ENCODE data around the gene SPRN. TPM values are rescaled to one million over a fixed set of nuclear protein-coding genes. Genes with fewer than 3 reads are reported as not detected.
A peak's percentile ranks its signal among the peaks of the same experiment; 100 is the strongest.
"Not testable (repeated sequence)": the region's sequence is repeated elsewhere in the genome, so short reads cannot be mapped to it uniquely, and the experiment has no call there.

SPRN gene
- total RNA-seq, 2 experiments from 2014 or later: not detected

GRCh38 chr10:133441780-133442179 lies 17.4 kb upstream of the SPRN start:
- intact Hi-C loops (cut with micrococcal nuclease): loop anchor here (1.0 kb wide), 1 partner anchor 79 kb away; no protein-coding TSS in a partner anchor
- H3K4me3 Mint-ChIP-seq: peak overlapping the region; percentile 26
- peaks cover 11% of the 10 kb centered on the region for H3K9me3 Mint-ChIP-seq
- H3K36me3 Mint-ChIP-seq: peaks cover 6% of the 10 kb centered on the region
- POLR2A ChIA-PET: no interaction called here
- CTCF ChIA-PET: interaction anchor here (1.3 to 1.6 kb wide), 3 partner anchors 55 to 79 kb away, joined by 3 to 5 read pairs (median 4); no protein-coding TSS in a partner anchor
- H3K27ac Mint-ChIP-seq: no peak overlapping the region
- no peak for DNase-seq
- peaks cover 31% of the 10 kb centered on the region for H3K4me1 Mint-ChIP-seq (ENCODE audit: low read depth)
- no peaks in the 10 kb centered on the region for H3K27me3 Mint-ChIP-seq

- H3K27me3 Mint-ChIP-seq; DNase-seq; H3K36me3 Mint-ChIP-seq; POLR2A ChIA-PET; intact Hi-C loops (cut with micrococcal nuclease); H3K9me3 Mint-ChIP-seq; H3K4me3 Mint-ChIP-seq; H3K27ac Mint-ChIP-seq: not testable (repeated sequence)
- CTCF ChIA-PET: interaction anchor here (1.3 to 1.6 kb wide), 3 partner anchors 56 to 79 kb away, joined by 3 to 5 read pairs (median 4); no protein-coding TSS in a partner anchor
- peaks cover 31% of the 10 kb centered on the region for H3K4me1 Mint-ChIP-seq (ENCODE audit: low read depth)
Observed at GRCh38 chr10:133441356-133441755, 16.9 kb upstream of the SPRN start.

DNA sequence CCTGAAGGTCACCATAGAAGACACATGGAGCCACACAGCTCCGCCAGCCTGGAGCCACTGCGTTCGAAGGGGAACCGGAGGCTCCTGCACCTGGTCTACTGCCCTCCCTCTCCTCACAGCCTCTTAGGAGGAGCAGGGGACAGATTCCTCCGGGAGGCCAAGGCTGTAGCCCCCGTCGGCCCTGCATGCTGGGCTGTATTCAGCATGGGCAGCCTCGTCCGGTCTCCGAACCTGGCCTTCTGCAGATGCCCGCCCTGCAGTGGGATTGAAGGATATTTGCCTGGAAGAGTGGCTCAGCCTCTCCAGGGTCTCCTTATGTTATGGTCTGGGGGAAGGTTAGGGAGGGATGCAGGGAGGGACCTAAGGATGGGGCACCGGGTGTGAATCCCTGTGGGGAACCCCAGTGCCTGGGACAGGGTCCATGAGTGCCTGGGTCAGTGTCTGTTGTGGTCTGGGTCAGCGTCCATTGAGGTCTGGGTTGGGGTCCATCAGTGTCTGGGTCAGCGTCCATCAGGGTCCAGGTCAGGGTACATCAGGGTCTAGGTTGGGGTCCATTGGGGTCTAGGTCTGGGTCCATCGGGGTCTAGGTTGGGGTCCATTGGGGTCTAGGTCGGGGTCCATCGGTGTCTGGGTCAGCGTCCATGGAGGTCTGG lies 16.3 kb upstream of the SPRN start:
- intact Hi-C loops (cut with micrococcal nuclease): no loop called here
- H3K9me3 Mint-ChIP-seq: peaks cover 8% of the 10 kb centered on the region
- no peak for DNase-seq
- no peak overlapping the region for H3K4me3 Mint-ChIP-seq
- POLR2A ChIA-PET: no interaction called here
- H3K27ac Mint-ChIP-seq: no peak overlapping the region
- H3K4me1 Mint-ChIP-seq (ENCODE audit: low read depth): peaks cover 31% of the 10 kb centered on the region
- CTCF ChIA-PET: no interaction called here
- peaks cover 5% of the 10 kb centered on the region for H3K36me3 Mint-ChIP-seq
- no peaks in the 10 kb centered on the region for H3K27me3 Mint-ChIP-seq

GRCh38 chr10:133439517-133440461 lies 15.4 kb upstream of the SPRN start:
- H3K36me3 Mint-ChIP-seq: no peaks in the 10 kb centered on the region
- H3K9me3 Mint-ChIP-seq: no peaks in the 10 kb centered on the region

GRCh38 chr10:133438711-133439273 lies 14.4 kb upstream of the SPRN start:
- intact Hi-C loops (cut with micrococcal nuclease): no loop called here
- Mint-ChIP-seq H3K27me3 (no peaks in the 10 kb centered on the region), H3K4me1 (ENCODE audit: low read depth) (peaks cover 31% of the 10 kb centered on the region), H3K9me3 (no peaks in the 10 kb centered on the region), H3K27ac (no peak overlapping the region), H3K4me3 (no peak overlapping the region), H3K36me3 (no peaks in the 10 kb centered on the region)
- POLR2A ChIA-PET: no interaction called here
- CTCF ChIA-PET: interaction anchor here (0.6 to 3.3 kb wide), 33 partner anchors 11 to 293 kb away, joined by 3 to 45 read pairs (median 5); partner anchors contain the start of gene SCART1
- no peak for DNase-seq

More at GRCh38 chr10:133439517-133440461, 15.4 kb upstream of the SPRN start:
- no peak overlapping the region for H3K4me3 Mint-ChIP-seq
- H3K27ac Mint-ChIP-seq: no peak overlapping the region
- ChIA-PET POLR2A (no interaction called here), CTCF (interaction anchor here (0.6 to 3.3 kb wide), 21 partner anchors 10 to 294 kb away, joined by 3 to 45 read pairs (median 6); no protein-coding TSS in a partner anchor)
- no peaks in the 10 kb centered on the region for H3K27me3 Mint-ChIP-seq
- peaks cover 31% of the 10 kb centered on the region for H3K4me1 Mint-ChIP-seq (ENCODE audit: low read depth)
- intact Hi-C loops (cut with micrococcal nuclease): no loop called here
- no peak for DNase-seq

- POLR2A ChIA-PET; H3K9me3 Mint-ChIP-seq; DNase-seq; CTCF ChIA-PET; H3K27me3 Mint-ChIP-seq; H3K4me3 Mint-ChIP-seq; intact Hi-C loops (cut with micrococcal nuclease); H3K36me3 Mint-ChIP-seq; H3K4me1 Mint-ChIP-seq (ENCODE audit: low read depth); H3K27ac Mint-ChIP-seq: not testable (repeated sequence)
Observed at GRCh38 chr10:133432789-133433188, 8.4 kb upstream of the SPRN start.

GRCh38 chr10:133431888-133432613 lies 7.6 kb upstream of the SPRN start:
- H3K4me1 Mint-ChIP-seq (ENCODE audit: low read depth); H3K9me3 Mint-ChIP-seq; H3K27me3 Mint-ChIP-seq; H3K36me3 Mint-ChIP-seq; DNase-seq; POLR2A ChIA-PET; H3K27ac Mint-ChIP-seq; intact Hi-C loops (cut with micrococcal nuclease); H3K4me3 Mint-ChIP-seq; CTCF ChIA-PET: not testable (repeated sequence)

DNA sequence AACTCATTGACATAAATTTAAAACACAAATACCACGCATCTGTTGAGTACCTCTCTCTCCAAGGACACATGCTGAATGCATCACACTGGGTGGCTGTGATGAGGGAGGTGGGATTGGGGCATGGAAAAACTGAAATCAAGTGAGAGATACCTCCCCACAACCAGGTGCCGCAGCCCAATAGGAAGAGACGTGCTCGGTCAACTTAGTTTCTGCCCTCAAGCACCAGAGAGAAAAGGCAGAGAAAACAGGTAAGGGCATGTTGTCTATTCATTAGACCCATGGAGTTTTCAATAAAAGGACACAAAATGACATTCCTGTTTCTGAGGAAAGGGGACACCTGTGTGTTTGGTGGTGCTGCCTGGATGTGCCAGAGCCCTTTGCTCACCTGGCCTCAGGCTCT lies 5.1 kb upstream of the SPRN start:
- H3K9me3 Mint-ChIP-seq; CTCF ChIA-PET; intact Hi-C loops (cut with micrococcal nuclease); H3K4me1 Mint-ChIP-seq (ENCODE audit: low read depth); H3K27ac Mint-ChIP-seq; H3K4me3 Mint-ChIP-seq; POLR2A ChIA-PET; H3K36me3 Mint-ChIP-seq; H3K27me3 Mint-ChIP-seq; DNase-seq: not testable (repeated sequence)

DNA sequence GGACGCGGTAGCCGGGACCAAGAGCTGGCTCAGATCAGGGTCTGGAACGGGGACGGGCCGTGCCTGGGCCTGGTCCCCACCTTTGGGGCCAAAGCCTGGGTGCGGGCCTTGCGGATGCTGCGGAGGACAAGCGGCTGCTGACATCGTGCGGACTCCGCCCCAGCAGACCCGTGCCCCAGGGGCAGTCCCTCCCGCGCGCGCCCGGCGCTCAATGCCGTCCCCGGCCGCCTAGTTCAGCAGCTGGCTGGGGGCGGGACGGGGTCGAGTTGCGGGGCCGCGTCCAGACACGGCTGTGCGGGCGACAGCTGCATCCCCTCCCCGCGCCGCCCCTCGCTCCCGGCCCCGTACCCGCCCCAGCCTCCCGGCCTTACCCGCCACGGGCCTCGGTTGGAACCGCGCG lies 323 bp downstream of the SPRN start:
- POLR2A ChIA-PET; H3K27ac Mint-ChIP-seq; H3K4me1 Mint-ChIP-seq (ENCODE audit: low read depth); H3K9me3 Mint-ChIP-seq; DNase-seq; CTCF ChIA-PET; H3K27me3 Mint-ChIP-seq; H3K4me3 Mint-ChIP-seq; intact Hi-C loops (cut with micrococcal nuclease); H3K36me3 Mint-ChIP-seq: not testable (repeated sequence)

GRCh38 chr10:133422807-133423771 lies 1.3 kb downstream of the SPRN start:
- H3K27me3 Mint-ChIP-seq: peaks cover 2% of the 10 kb centered on the region
- CTCF ChIA-PET: no interaction called here
- no peak for DNase-seq
- intact Hi-C loops (cut with micrococcal nuclease): no loop called here
- H3K36me3 Mint-ChIP-seq: peaks cover 7% of the 10 kb centered on the region
- H3K4me3 Mint-ChIP-seq: no peak overlapping the region
- peaks cover 2% of the 10 kb centered on the region for H3K4me1 Mint-ChIP-seq (ENCODE audit: low read depth)
- POLR2A ChIA-PET: no interaction called here
- no peaks in the 10 kb centered on the region for H3K9me3 Mint-ChIP-seq
- H3K27ac Mint-ChIP-seq: no peak overlapping the region

GRCh38 chr10:133422223-133422806 lies 2.1 kb downstream of the SPRN start:
- no peak for DNase-seq
- H3K27me3 Mint-ChIP-seq: peaks cover 2% of the 10 kb centered on the region

More at GRCh38 chr10:133422223-133422806, 2.1 kb downstream of the SPRN start:
- ChIA-PET CTCF (interaction anchor here (1.9 kb wide), 1 partner anchor 15 kb away, joined by 9 read pairs; no protein-coding TSS in a partner anchor), POLR2A (no interaction called here)
- H3K36me3 Mint-ChIP-seq: peaks cover 9% of the 10 kb centered on the region
- intact Hi-C loops (cut with micrococcal nuclease): no loop called here
- H3K9me3 Mint-ChIP-seq: no peaks in the 10 kb centered on the region
- H3K27ac Mint-ChIP-seq: no peak overlapping the region
- peaks cover 2% of the 10 kb centered on the region for H3K4me1 Mint-ChIP-seq (ENCODE audit: low read depth)
- H3K4me3 Mint-ChIP-seq: no peak overlapping the region

Measured in activated CD4-positive, alpha-beta memory T cell treated with anti-CD3 and anti-CD28 coated beads for 36 hours (primary cell).